GM12872 (cell line): ENCODE data around the gene RBL2.
A peak's percentile ranks its signal among the peaks of the same experiment; 100 is the strongest.

Experiments
- TF ChIP-seq, protein P1 (sequence below): IDR thresholded peaks from 3 replicates; pipeline ENCODE4 v1.5.1; 2011; ENCODE audit warnings: low read depth, mild to moderate bottlenecking, low read length, moderate library complexity; ENCODE audit not compliant: insufficient read depth

The RBL2 gene

DNA sequence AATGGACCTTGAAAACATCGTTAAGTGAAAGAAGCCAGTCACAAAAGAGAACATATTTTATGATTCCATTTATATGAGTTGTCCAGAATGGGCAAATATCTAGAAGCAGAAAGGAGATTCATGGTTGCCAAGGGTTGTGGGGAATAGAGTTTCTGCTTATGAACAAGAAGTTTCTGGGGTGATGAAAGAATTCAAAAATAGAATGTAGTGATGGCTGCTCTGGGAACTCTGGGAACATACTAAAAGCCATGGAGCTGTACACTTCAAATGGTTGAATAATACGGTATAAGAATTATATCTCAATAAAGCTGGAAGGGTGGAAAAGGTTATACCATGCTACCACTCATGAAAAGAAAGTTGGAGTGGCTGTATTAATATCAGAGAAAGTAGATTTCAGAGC lies 50.3 kb downstream of the RBL2 start:
- TF ChIP-seq, protein P1, sequence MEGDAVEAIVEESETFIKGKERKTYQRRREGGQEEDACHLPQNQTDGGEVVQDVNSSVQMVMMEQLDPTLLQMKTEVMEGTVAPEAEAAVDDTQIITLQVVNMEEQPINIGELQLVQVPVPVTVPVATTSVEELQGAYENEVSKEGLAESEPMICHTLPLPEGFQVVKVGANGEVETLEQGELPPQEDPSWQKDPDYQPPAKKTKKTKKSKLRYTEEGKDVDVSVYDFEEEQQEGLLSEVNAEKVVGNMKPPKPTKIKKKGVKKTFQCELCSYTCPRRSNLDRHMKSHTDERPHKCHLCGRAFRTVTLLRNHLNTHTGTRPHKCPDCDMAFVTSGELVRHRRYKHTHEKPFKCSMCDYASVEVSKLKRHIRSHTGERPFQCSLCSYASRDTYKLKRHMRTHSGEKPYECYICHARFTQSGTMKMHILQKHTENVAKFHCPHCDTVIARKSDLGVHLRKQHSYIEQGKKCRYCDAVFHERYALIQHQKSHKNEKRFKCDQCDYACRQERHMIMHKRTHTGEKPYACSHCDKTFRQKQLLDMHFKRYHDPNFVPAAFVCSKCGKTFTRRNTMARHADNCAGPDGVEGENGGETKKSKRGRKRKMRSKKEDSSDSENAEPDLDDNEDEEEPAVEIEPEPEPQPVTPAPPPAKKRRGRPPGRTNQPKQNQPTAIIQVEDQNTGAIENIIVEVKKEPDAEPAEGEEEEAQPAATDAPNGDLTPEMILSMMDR: no peak

DNA sequence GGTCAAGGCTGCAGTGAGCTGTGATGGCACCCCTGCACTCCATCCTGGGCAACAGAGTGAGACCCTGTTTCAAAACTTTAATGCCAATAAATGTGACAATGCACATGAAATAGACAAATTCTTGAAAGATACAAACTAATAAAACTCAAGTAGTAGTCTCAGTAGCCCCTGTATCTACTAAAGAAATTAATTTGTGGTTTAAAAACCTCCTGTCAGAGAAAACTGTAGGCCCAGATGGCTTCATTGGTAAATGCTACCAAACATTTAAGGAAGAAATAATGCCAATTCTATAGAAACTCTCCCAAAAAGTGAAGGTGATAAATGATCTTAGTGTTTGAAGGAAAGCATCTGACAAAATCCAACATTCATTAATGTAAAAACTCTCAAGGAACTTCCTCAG lies 52.0 kb downstream of the RBL2 start:
- TF ChIP-seq, protein P1: no peak

DNA sequence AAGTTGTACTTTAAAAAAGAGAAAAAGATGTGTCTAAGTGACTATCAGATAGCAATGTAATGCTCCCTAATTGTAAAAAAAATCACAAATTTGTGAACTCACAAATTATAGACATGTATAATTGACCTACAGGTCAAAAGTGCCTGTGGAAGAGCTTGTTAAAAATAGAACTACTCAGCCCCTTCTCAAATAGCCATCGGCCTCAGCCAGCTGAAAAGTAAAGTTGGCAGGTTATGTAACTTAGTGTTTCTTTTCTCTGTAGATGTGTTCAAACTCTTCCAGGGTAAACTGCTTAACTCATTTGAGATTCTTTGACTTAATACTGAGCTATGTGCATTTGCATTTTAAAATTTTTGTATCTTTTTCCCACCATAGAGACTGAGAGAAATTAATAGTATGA lies 55.5 kb downstream of the RBL2 start:
- TF ChIP-seq, protein P1: no peak

DNA sequence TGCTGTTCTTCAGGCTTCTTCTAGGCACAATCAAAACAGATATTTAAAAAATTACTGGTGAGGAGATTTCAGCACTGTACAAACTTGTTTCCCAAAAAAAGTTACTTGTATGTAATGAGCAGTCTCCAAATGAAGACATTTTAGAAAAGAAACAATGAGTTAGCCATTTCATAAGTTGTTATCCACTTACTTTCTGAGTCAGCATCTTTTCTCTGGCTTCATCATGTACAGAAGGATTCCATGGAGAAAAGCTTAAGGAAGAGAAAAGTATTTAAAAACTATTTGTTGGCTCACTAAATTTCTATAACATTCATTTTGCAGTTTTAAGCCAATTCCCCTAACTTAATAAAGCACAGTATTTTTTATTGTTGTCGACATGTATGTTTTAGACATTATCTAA lies 58.2 kb downstream of the RBL2 start:
- TF ChIP-seq, protein P1: no peak

DNA sequence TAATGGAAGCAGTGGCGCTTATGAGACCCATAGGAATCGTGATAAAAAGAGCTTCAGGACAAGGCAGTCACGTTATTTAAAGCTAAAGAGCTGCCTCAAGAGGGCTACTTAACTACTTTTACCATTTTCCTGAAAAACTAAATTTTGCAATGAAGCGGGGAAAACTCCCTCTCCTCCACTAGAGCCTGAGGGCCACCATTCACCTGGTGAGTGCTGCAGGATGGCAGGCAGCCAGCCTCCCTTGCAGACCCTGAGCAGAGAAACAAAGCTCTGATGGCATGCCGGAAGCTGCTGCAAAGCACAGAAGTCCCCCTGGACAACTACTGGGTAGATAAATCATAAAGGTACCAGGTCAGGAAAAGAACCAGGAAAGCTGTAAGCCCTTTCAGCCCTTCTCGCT lies 60.4 kb downstream of the RBL2 start:
- TF ChIP-seq, protein P1: no peak

DNA sequence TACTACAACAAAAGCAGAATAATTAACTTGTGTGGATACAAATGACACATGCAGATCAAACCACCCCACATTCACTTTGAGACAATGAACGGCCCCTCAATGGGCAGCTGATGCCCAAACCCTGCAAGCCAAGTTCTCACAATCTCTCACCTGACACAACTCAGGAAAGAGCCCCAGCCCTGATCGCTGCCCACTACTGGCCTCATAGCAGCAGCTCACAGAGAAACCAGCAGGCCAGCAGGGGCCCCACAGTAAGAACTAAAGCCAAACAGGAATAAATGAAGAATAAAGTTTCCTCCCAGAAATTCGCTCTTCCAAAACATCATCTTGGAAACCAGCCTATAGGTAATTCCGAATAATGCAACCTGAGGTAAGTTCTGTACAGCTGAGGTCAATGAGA lies 61.1 kb downstream of the RBL2 start:
- TF ChIP-seq, protein P1: peak; percentile 15; the same call in 1 of the 3 replicates

DNA sequence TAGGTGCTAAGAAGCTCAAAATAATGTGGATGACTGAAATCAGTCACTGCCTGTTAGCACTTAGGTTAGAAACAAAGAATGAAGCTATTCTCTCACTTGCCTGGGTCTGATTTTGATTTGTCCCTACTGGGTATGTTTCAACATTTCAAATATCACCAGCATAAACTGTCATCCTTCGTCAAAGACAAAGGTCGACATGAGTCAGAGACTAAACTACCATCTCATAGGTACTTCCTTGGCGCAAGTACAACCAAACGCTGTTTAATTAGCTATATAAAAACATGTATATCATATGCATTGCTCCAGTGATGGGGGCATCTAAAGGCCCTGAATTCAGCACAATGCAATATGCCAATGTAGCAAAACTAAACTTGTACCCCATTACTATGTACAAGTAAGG lies 64.7 kb downstream of the RBL2 start:
- TF ChIP-seq, protein P1: no peak

DNA sequence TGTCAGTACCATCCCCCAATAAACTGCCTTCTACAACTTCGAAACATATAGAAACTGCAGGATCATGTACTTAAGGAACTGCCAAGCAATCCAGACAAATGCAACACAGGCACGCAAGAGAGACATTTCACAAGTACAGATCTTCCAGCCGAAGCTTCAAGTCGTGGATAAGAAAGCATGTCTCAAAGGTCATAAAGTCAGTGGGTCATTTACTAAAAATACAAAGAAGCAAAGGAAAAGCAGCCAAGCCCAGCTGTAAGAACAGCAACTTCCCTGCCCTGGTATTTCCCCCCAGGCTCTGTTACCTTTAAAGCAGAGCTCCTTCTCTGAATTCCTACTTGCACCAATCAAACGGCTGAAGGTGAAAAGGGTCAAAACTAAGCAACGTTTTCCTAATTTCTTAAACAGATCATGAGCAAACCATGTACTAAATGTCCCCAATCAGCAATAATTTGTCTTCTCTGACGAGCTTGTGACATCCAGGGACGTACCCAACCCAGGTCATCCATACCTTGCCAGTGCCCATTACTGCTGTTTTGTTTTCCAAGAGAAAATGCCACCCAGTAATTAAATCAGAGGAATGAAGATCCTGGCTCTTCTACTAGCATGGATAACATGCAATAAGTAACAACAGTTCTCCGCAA lies 67.1 kb downstream of the RBL2 start:
- TF ChIP-seq, protein P1: no peak
